ENCODE data around the gene HOXB3.

Gene HOXB3

GRCh38 chr17:48632579-48633265 lies 42.7 kb upstream of the HOXB3 start:
- DNase-seq (ENCODE audit: low read depth): no peak
- H3K4me3 ChIP-seq (ENCODE audit: low read depth, low read length): no peak overlapping the region
- no peak for TF ChIP-seq CTCF (conservative IDR thresholded peaks at IDR 0.05; ENCODE audit: low read depth, low read length)

GRCh38 chr17:48631693-48632578 lies 41.9 kb upstream of the HOXB3 start:
- H3K4me3 ChIP-seq (ENCODE audit: low read depth, low read length): no peak overlapping the region
- no peak for TF ChIP-seq CTCF (conservative IDR thresholded peaks at IDR 0.05; ENCODE audit: low read depth, low read length)
- DNase-seq (ENCODE audit: low read depth): no peak

- no peak for TF ChIP-seq CTCF (conservative IDR thresholded peaks at IDR 0.05; ENCODE audit: low read depth, low read length)
- DNase-seq (ENCODE audit: low read depth): no peak
- no peak overlapping the region for H3K4me3 ChIP-seq (ENCODE audit: low read depth, low read length)
These were observed 41.1 kb upstream of the HOXB3 start for GRCh38 chr17:48630925-48631692.

GRCh38 chr17:48630009-48630924 lies 40.2 kb upstream of the HOXB3 start:
- TF ChIP-seq CTCF (conservative IDR thresholded peaks at IDR 0.05; ENCODE audit: low read depth, low read length): no peak
- no peak for DNase-seq (ENCODE audit: low read depth)
- H3K4me3 ChIP-seq (ENCODE audit: low read depth, low read length): no peak overlapping the region

GRCh38 chr17:48629411-48629759 lies 39.3 kb upstream of the HOXB3 start:
- no peak for TF ChIP-seq CTCF (conservative IDR thresholded peaks at IDR 0.05; ENCODE audit: low read depth, low read length)
- DNase-seq (ENCODE audit: low read depth): no peak
- H3K4me3 ChIP-seq (ENCODE audit: low read depth, low read length): no peak overlapping the region
